HepG2 (cell line): ENCODE results near the gene NDUFA8. TPM values are rescaled to one million over a fixed set of nuclear protein-coding genes. Genes with fewer than 3 reads are reported as not detected.

Experiments
- ATAC-seq: fragments of 200-7000 bp; cut with Tn5 transposase; 3 replicates; pipeline ENCODE4 v1.9.1; 2020; ENCODE audit warnings: mild to moderate bottlenecking, moderate library complexity
- BruUV-seq: library from RNA; stranded (reverse); fragments of 400-500 nt; replicated peaks from 2 replicates; lab custom pipeline; 2021; lab: Mats Ljungman, UMichigan
- CTCF ChIA-PET: fragments of 300-600 bp; formaldehyde crosslinking; extraction: SDS; loops from one replicate; lab custom pipeline; 2021; ENCODE audit warnings: low total read pairs, inconsistent platforms, low intra/inter-chr PET ratio; lab: Yijun Ruan, JAX
- POLR2A ChIA-PET: fragments of 350-600 bp; sonication (Branson Sonifier 250); formaldehyde crosslinking; loops from one replicate; lab custom pipeline; 2020; ENCODE audit warnings: antibody characterized with exemption, inconsistent platforms; lab: Yijun Ruan, JAX
- DNase-seq: peaks from one replicate; pipeline ENCODE4 v3.0.0-alpha.2; 2015; ENCODE audit warnings: low spot score
- FAIRE-seq: peaks from 3 replicates; lab custom pipeline; 2011; peaks lifted over from hg19 to GRCh38; lab: Jason Lieb, UNC
- H2AFZ ChIP-seq: one replicate; pipeline ENCODE4 v1.6.1; 2011; ENCODE audit warnings: low read length, inconsistent platforms
- H3K27ac ChIP-seq: fragments of 300-600 bp; 3 replicates; pipeline ENCODE4 v1.8.0; 2011; ENCODE audit warnings: mixed run types, mild to moderate bottlenecking, mixed read lengths, low read length, inconsistent platforms; ENCODE audit not compliant: insufficient read depth; ENCODE audit errors: extremely low read length
- H3K27me3 ChIP-seq, 2 experiments: fragments of 200-600 bp in 1 of 2; 2 replicates in 1 of 2; 3 replicates in 1 of 2; pipeline versions ENCODE4 v1.6.0 to v1.8.0; 2011; ENCODE audit warnings: low read length in 2 of 2, mild to moderate bottlenecking in 2 of 2, moderate library complexity in 2 of 2, inconsistent platforms in 1 of 2; ENCODE audit not compliant: insufficient read depth in 2 of 2, control insufficient read depth in 1 of 2
- H3K36me3 ChIP-seq, 2 experiments: fragments of 200-600 bp in 1 of 2; replicated peaks in 1 of 2; 2 replicates in 1 of 2; 3 replicates in 1 of 2; pipeline versions ENCODE4 v1.5.1 to v1.8.0; 2011; ENCODE audit warnings: low read length in 2 of 2, inconsistent platforms in 1 of 2; ENCODE audit not compliant: insufficient read depth in 2 of 2, control insufficient read depth in 1 of 2
- H3K4me1 ChIP-seq: 2 replicates; pipeline ENCODE4 v1.5.1; 2012; ENCODE audit warnings: low read length, inconsistent platforms; ENCODE audit not compliant: insufficient read depth
- H3K4me2 ChIP-seq: 2 replicates; pipeline ENCODE4 v1.6.0; 2011; ENCODE audit warnings: low read depth, low read length, inconsistent platforms
- H3K4me3 ChIP-seq, 3 experiments: fragments of 200-600 bp in 1 of 3; sonication (generic), shearing (Covaris generic) in 1 of 3; replicated peaks in 1 of 3; 2 replicates each; pipeline ENCODE4 v1.5.1; 2011 to 2016; ENCODE audit warnings: low read length in 3 of 3, inconsistent platforms in 2 of 3, low read depth in 2 of 3, mild to moderate bottlenecking in 2 of 3, control low read depth in 1 of 3, mixed read lengths in 1 of 3; ENCODE audit not compliant: insufficient read depth in 1 of 3
- H3K79me2 ChIP-seq: one replicate; pipeline ENCODE4 v1.6.1; 2011; ENCODE audit warnings: low read length, inconsistent platforms; ENCODE audit not compliant: insufficient read depth
- H3K9ac ChIP-seq: 2 replicates; pipeline ENCODE4 v1.6.0; 2011; ENCODE audit warnings: mild to moderate bottlenecking, low read depth, low read length, inconsistent platforms; ENCODE audit not compliant: insufficient read depth
- H3K9me3 ChIP-seq: 2 replicates; pipeline ENCODE4 v1.5.1; 2012; ENCODE audit warnings: mild to moderate bottlenecking, low read length
- H4K20me1 ChIP-seq: 2 replicates; pipeline ENCODE4 v1.6.0; 2011; ENCODE audit warnings: inconsistent platforms, mild to moderate bottlenecking, low read length, moderate library complexity; ENCODE audit not compliant: insufficient read depth
- ARID3A ChIP-seq: IDR thresholded peaks from 2 replicates; pipeline ENCODE4 v1.6.1; 2012; ENCODE audit warnings: low read depth, low read length, improper control_type of control experiment
- FLYWCH1 ChIP-seq: sonication (generic); formaldehyde crosslinking; IDR thresholded peaks from 2 replicates; pipeline ENCODE4 v1.8.1; 2023; ENCODE audit warnings: mild to moderate bottlenecking, missing genetic modification reagents
- MYC ChIP-seq: sonication (generic); formaldehyde crosslinking; IDR thresholded peaks from 2 replicates; pipeline ENCODE4 v1.9.0; 2021; ENCODE audit warnings: missing genetic modification reagents, borderline replicate concordance
- NCOA2 ChIP-seq: sonication (generic); formaldehyde crosslinking; IDR thresholded peaks from 2 replicates; pipeline ENCODE4 v1.8.0; 2022; ENCODE audit warnings: inconsistent platforms
- POGK ChIP-seq: sonication (generic); formaldehyde crosslinking; conservative IDR thresholded peaks from 2 replicates; pipeline ENCODE4 v1.8.0; 2022; ENCODE audit warnings: mild to moderate bottlenecking, moderate library complexity, missing genetic modification reagents
- RELA ChIP-seq: sonication (generic); formaldehyde crosslinking; IDR thresholded peaks from 2 replicates; pipeline ENCODE4 v1.4.0; 2020; ENCODE audit warnings: missing genetic modification reagents
- RXRA ChIP-seq: sonication (generic); formaldehyde crosslinking; IDR thresholded peaks from 2 replicates; pipeline ENCODE4 v1.5.1; 2020; ENCODE audit warnings: missing genetic modification reagents
- SETDB1 ChIP-seq: sonication (generic); formaldehyde crosslinking; IDR thresholded peaks from 2 replicates; pipeline ENCODE4 v1.5.1; 2020; ENCODE audit warnings: missing genetic modification reagents, mild to moderate bottlenecking, borderline replicate concordance
- TBX3 ChIP-seq: fragments of 450-650 bp; IDR thresholded peaks from 2 replicates; pipeline ENCODE4 v1.6.1; 2017; ENCODE audit warnings: antibody characterized with exemption, mild to moderate bottlenecking, inconsistent platforms, borderline replicate concordance
- ZBTB21 ChIP-seq: sonication (generic); formaldehyde crosslinking; IDR thresholded peaks from 2 replicates; pipeline ENCODE4 v1.4.0; 2020; ENCODE audit warnings: missing genetic modification reagents
- ZBTB37 ChIP-seq: sonication (generic); formaldehyde crosslinking; IDR thresholded peaks from 2 replicates; pipeline ENCODE4 v1.4.0; 2020; ENCODE audit warnings: mild to moderate bottlenecking, missing genetic modification reagents
- ZBTB46 ChIP-seq: sonication (generic); formaldehyde crosslinking; IDR thresholded peaks from 2 replicates; pipeline ENCODE4 v1.4.0; 2020; ENCODE audit warnings: mild to moderate bottlenecking, missing genetic modification reagents, borderline replicate concordance
- ZFY ChIP-seq: sonication (generic); formaldehyde crosslinking; IDR thresholded peaks from 2 replicates; pipeline ENCODE4 v1.4.0; 2020; ENCODE audit warnings: missing genetic modification reagents
- ZNF543 ChIP-seq: sonication (generic); formaldehyde crosslinking; IDR thresholded peaks from 2 replicates; pipeline ENCODE4 v1.4.0; 2020; ENCODE audit warnings: mild to moderate bottlenecking, missing genetic modification reagents
- ZNF550 ChIP-seq: sonication (generic); formaldehyde crosslinking; IDR thresholded peaks from 2 replicates; pipeline ENCODE4 v1.4.0; 2020; ENCODE audit warnings: mild to moderate bottlenecking, missing genetic modification reagents, borderline replicate concordance
- ZNF597 ChIP-seq: sonication (generic); formaldehyde crosslinking; IDR thresholded peaks from 2 replicates; pipeline ENCODE4 v1.5.0; 2020; ENCODE audit warnings: missing genetic modification reagents
- ZNF790 ChIP-seq: sonication (generic); formaldehyde crosslinking; IDR thresholded peaks from 2 replicates; pipeline ENCODE4 v1.8.0; 2022; ENCODE audit warnings: missing genetic modification reagents, mild to moderate bottlenecking, borderline replicate concordance
- WGBS: methylation state at CpG from one replicate; pipeline ENCODE4 v1.1.6; 2017; ENCODE audit warnings: low lambda C conversion rate; 5-methylcytosine and 5-hydroxymethylcytosine counted together
- in situ Hi-C: cut with HindIII; loops from 2 replicates; pipeline ENCODE4 v1.10.0; 2017; ENCODE audit warnings: low pct_unique_long_range_greater_than_20kb; ENCODE audit not compliant: extremely low pct_ligation_motif_present
- intact Hi-C: fragments of 100-400 bp; cut with micrococcal nuclease; formaldehyde crosslinking; loops from one replicate; pipeline ENCODE4 v1.10.0; 2022; ENCODE audit not compliant: unreplicated experiment
- polyA plus RNA-seq, 8 experiments: library from polyadenylated mRNA; depleted of rRNA in 3 of 8; stranded (reverse) in 7 of 8; unstranded in 1 of 8; fragments of >200 nt; fragmentation: Illumina TruSeq in 4 of 8; extraction: Trizol in 4 of 8; gene quantifications; 2 replicates each; pipeline versions ENCODE4 v1.2.1 to v1.2.3, GENCODE V29; 2011 to 2016; ENCODE audit warnings: low read depth in 4 of 8, missing spikeins in 1 of 8, mixed read lengths in 1 of 8; ENCODE audit not compliant: insufficient read depth in 1 of 8
- total RNA-seq, 5 experiments: library from RNA; depleted of rRNA; stranded (reverse); fragments of >200 nt; fragmentation: Illumina TruSeq; extraction: Trizol; gene quantifications; 2 replicates each; pipeline ENCODE4 v1.2.3, GENCODE V29; 2016; ENCODE audit warnings: low read depth in 1 of 5

Gene NDUFA8
- total and polyA plus RNA-seq, 2 of the 13 experiments (the other 11 are each of a cell fraction or from before 2014, with no cell fraction given), result 68.6 to 71.7 TPM

- Histone ChIP-seq H3K79me2 (no peaks in the 10 kb centered on the region), H3K36me3 (no peaks in the 10 kb centered on the region), H3K9ac (no peak overlapping the region), H3K4me2 (no peak overlapping the region), H3K4me3 (no peak overlapping the region), H3K27me3 (no peaks in the 10 kb centered on the region), H4K20me1 (no peaks in the 10 kb centered on the region), H3K4me1 (peaks cover 66% of the 10 kb centered on the region), H2AFZ (no peak overlapping the region), H3K27ac (no peak overlapping the region), H3K9me3 (no peaks in the 10 kb centered on the region)
- DNase-seq (no peak), ATAC-seq (no peak), FAIRE-seq (no peak)
- in situ Hi-C loops (no loop called here), intact Hi-C loops (no loop called here)
- CTCF ChIA-PET, result no interaction called here
- TF ChIP-seq ZNF550 (CRISPR knock-in tag), result no peak
- TF ChIP-seq POGK (CRISPR knock-in tag), result no peak
- no peak for TF ChIP-seq ZBTB21
- no peak for TF ChIP-seq RELA (CRISPR knock-in tag)
- no peak for TF ChIP-seq TBX3
- no peak for TF ChIP-seq FLYWCH1 (CRISPR knock-in tag)
- TF ChIP-seq NCOA2, result no peak
- no peak for TF ChIP-seq ZNF790 (CRISPR knock-in tag)
- TF ChIP-seq ZFY (CRISPR knock-in tag), result no peak
- TF ChIP-seq ZBTB46 (CRISPR knock-in tag), result no peak
- TF ChIP-seq ZNF597 (CRISPR knock-in tag), result no peak
- TF ChIP-seq ZBTB37 (CRISPR knock-in tag), result no peak
- TF ChIP-seq SETDB1 (CRISPR knock-in tag), result no peak
- no peak for TF ChIP-seq ZNF543 (CRISPR knock-in tag)
- TF ChIP-seq ARID3A, result no peak
- TF ChIP-seq MYC, result no peak
- no peak for TF ChIP-seq RXRA (CRISPR knock-in tag)
- WGBS, result 37% methylated on average over 16 of the region's 16 CpGs
- no TSS peak for BruUV-seq
- POLR2A ChIA-PET, result no interaction called here
Measured at GRCh38 chr9:122192914-122193525, 33.4 kb upstream of the NDUFA8 start.
